DMS 273 (cell line): Measurements from ENCODE around the gene UBE2H.
"Not testable (repeated sequence)": the region's sequence is repeated elsewhere in the genome, so short reads cannot be mapped to it uniquely, and the experiment has no call there.

Experiments used
- DNase-seq: peaks from one replicate; lab custom pipeline; 2025; ENCODE audit not compliant: unreplicated experiment; lab: John Stamatoyannopoulos, UW

The UBE2H gene

GRCh38 chr7:129875160-129875559 is 77.6 kb downstream of the UBE2H start:
- DNase-seq = no peak

GRCh38 chr7:129874722-129875121 is 78.0 kb downstream of the UBE2H start:
- DNase-seq = no peak

- no peak for DNase-seq
These were observed 80.7 kb downstream of the UBE2H start for GRCh38 chr7:129872054-129872453.

DNA sequence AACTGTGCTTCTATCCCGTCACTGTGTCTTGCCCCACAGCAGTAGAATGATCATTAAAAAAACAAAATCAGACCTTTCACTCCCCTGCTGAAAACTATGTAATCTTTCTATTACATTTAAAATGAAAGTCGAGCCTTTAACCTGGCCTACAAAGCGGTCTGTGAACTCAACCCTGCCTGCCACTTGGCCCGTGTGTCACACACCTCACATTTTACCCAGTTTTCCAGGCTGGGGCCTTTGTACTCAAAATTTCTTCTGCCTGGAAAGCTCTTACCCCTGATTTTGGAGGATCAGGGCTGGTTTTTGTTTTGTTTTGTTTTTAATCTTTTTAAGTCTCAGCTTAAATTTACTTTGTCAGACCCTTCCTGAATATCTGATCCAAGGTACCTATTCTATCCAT is 82.1 kb downstream of the UBE2H start:
- no peak for DNase-seq

DNA sequence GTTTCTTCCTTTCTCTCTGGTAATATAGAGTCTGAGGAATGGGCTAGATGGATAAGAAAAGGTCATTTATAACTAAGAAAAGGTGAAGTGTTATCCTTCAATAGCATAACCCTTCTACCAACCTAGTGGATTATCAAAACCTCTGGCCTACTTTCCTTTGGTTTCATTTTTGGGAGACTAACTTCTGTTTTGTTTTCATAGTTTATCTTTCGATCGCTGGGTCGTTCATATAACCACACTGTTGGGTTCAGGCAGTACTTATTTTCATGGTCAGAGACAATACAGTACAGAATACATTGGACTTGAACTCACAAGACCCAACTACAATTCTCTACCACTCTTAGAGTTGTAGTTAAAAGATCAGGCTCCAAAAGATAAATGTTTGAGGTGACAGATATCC is 86.5 kb downstream of the UBE2H start:
- no peak for DNase-seq

DNA sequence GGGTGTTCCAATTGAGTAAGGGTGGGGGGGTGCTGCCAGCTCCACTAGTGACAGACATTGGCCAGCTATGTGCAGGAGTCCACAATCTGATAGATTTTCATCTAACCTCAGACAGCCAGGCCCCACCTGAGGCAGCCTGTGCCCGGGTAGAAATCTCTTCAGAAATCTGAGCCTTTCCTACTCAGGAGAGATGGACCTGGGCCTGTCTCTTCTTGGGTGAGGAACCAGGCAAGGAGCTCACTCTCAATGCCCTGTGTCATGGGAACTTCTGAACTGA is 86.9 kb downstream of the UBE2H start:
- peak; percentile 15 for DNase-seq

DNA sequence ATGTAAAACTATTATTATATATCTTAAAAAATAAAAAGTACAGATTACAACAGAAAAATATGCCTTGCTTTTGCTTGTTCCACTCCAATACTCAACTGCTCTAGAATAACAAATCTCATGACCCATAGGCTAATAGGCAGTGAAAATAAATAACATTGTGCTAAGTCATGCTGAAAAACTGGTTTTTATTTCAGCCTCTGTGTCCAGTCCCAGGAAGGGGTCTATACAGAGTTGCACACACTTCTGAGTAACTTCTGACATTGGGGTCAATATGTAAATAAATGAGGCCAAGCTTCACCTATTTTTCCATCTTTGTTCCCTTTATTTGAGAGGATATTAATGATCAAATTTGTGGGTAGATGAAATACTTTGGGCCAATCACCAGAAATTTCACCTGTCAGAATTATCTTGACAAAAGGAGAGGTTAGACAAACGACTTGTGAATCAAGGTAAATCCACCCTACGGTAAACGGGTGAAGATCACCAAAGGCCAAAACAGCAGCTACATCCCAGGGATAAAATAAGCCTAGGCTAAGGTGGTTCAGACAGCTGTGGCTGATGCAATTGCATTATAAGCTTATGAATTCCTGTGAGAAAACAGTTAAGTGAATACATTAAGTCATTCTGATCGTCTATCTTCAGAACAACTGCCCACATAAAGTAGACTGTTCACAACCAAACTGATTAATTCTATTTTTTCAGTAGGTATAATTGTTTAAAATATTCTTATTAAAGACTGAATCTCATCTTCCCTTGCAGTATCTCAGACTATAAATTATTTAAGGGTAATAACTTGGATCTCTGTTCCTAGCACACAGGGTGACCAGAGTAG is 87.5 kb downstream of the UBE2H start:
- DNase-seq = peak; percentile 34

GRCh38 chr7:129864676-129865075 is 88.1 kb downstream of the UBE2H start:
- not testable (repeated sequence) for DNase-seq

GRCh38 chr7:129864042-129864441 is 88.7 kb downstream of the UBE2H start:
- no peak for DNase-seq

DNA sequence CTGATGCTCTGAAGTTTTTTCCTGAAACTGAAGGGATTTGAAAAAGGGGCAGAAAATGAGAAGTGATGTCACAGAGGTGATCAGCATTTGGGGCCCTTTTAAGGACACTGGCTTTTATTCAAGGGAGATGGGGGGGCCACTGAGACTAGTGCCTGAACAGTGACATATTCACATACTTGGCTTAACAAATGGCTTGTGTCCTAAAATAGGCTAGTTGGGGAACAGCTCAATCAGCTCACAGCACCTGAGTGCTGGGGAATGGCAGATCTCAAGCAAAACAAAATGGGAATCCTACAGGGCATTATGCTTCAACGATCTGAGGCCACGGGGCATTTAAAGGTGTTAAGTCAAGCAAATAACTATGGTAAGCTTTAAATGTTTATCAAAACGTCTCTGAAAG is 90.1 kb downstream of the UBE2H start:
- no peak for DNase-seq

- not testable (repeated sequence) for DNase-seq
These were observed 92.0 kb downstream of the UBE2H start for GRCh38 chr7:129860784-129861183.

GRCh38 chr7:129859183-129859582 is 93.6 kb downstream of the UBE2H start:
- no peak for DNase-seq

- DNase-seq = no peak
These were observed 94.3 kb downstream of the UBE2H start for GRCh38 chr7:129858490-129858889.

DNA sequence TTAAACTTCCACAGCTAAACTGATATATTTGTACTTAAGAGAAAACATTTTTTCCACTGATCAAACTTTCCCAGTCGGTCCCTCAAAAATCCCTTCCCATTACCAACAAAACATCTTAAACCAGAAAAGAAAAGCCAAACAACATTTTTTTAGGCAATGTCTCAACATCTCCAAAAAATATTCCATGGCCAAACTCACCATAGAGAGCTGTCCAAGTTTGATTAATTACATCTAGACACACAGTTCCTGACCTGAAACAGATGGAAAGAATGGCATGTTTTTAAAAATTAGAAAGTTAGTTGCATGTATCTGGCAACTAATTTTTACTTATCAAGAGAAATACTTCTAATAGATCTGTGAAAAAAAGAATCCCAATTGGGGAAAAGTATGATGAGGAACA is 95.4 kb downstream of the UBE2H start:
- DNase-seq = no peak

GRCh38 chr7:129855935-129856717 is 96.6 kb downstream of the UBE2H start:
- no peak for DNase-seq

DNA sequence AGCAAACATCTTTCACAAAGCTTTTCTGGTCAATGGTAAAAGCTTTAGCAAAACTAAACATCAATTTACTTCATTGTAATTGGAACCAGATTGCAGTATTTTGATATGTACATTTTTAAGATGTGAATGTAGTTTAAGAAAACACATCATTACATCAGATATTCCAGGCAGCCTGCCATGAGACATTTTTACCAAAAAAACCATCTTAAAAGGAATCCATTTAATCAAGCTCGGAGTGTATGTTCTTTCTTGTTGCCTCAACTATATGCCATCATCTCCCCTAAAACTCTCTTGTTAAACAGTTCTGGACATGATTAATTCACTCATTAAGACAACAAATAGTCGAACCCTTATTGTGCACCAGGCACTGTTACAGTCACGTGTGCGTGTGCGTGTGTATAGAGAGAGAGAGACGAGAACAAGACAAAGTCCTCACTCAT is 97.5 kb downstream of the UBE2H start:
- DNase-seq = no peak

GRCh38 chr7:129854401-129854800 is 98.4 kb downstream of the UBE2H start:
- DNase-seq = no peak

GRCh38 chr7:129853661-129854268 is 99.0 kb downstream of the UBE2H start:
- no peak for DNase-seq

DNA sequence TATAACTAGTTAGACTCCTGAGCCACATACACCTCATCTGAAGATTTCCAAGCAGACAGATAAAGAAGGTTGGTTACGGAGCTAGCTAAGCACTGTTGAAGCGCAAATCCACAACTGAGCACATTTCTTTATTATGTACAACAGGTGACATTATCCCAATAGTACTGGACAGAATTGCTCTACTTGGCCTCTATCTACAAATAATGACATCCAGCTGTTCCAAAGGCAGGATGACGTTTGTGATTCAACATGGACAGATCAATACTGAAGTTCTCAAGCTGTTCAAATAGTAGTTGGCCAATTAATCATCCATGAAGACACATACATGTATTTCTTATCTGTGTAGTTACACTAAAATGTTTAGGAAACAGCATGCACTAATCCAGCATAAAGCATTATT is 101.0 kb downstream of the UBE2H start:
- no peak for DNase-seq

DNA sequence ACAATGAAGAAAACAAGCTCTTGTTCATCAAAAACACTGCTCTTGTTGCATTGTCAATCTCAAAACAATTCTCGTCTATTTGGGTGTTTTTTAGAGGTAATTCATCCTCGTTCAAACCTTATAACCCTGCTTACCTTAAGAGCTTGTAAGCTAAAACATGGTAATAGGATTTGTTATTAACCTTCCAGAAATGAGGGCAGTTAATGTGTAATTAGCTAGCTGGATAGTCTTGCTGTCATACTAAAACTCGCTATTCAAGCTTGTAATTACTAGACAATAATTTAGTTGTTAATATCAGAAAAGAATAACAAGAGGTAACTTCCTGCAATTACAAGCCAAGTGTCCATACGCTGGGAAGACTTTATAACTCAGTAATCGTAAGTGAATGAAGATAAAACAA is 101.6 kb downstream of the UBE2H start:
- DNase-seq = no peak

DNA sequence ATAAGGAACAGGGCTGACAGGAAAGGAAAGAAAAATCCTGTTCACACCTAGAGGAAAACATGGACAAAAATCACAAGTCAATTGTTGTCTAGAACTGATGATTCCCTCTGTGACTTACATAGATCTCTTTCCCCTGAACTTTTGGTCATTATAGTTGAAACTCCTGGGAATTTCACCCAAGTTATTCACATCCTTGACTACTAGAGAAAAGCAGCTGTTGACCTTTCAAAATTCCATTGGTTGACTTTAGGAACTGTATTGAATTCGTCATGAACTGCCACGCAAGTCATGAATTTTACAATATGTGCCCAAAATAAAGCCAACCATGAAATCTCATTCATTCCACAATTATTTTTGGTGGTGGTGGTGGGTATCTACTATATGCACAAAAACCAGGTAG is 104.3 kb downstream of the UBE2H start:
- DNase-seq = no peak

GRCh38 chr7:129845972-129846327 is 106.8 kb downstream of the UBE2H start:
- no peak for DNase-seq
